Melanocyte of skin (primary cell): Measurements from ENCODE around the gene TMEM150C. TPM values are rescaled to one million over a fixed set of nuclear protein-coding genes. Genes with fewer than 3 reads are reported as not detected.

Source experiments
- total RNA-seq, 2 donors: library from RNA; depleted of rRNA; stranded (reverse); fragments of >200 nt; gene quantifications; 2 replicates each; pipeline ENCODE4 v1.2.3, GENCODE V29; 2012

TMEM150C gene
- under 1 TPM; under 0.01 TPM for total RNA-seq

GRCh38 chr4:82561786-82562563 is at the start of gene TMEM150C:
TMEM150C (minus strand) TSS chr4:82561988; CDS start chr4:82504657, 57,331 bp downstream.

Other genes with a start within 250 kb of the TMEM150C start
- 10 to 100 TPM; 15.8 to 31.6 TPM for gene HNRNPD, start 188.0 kb downstream of the TMEM150C start, total RNA-seq
- gene HNRNPDL, start 131.5 kb downstream of the TMEM150C start, total RNA-seq: 100 to 1,000 TPM; 133 to 198 TPM
- gene ENOPH1, start 131.4 kb downstream of the TMEM150C start, total RNA-seq: 10 to 100 TPM; 41.3 to 64.3 TPM
- 1 to 10 TPM; 5.5 to 6.3 TPM for gene SCD5, start 236.8 kb upstream of the TMEM150C start, total RNA-seq